BE2C (cell line): ENCODE measurements around the gene LHX6.

ENCODE experiments used
- DNase-seq: peaks from one replicate; pipeline ENCODE4 v3.0.0-alpha.2; 2020
- H3K27me3 ChIP-seq: fragments of 250-450 bp; sonication (Bioruptor Pico); 2 replicates; pipeline ENCODE4 v1.5.1; 2020; ENCODE audit warnings: mild to moderate bottlenecking
- H3K36me3 ChIP-seq: fragments of 250-450 bp; sonication (Bioruptor Pico); 2 replicates; pipeline ENCODE4 v1.5.1; 2020; ENCODE audit warnings: mild to moderate bottlenecking
- H3K4me1 ChIP-seq: fragments of 250-450 bp; sonication (Bioruptor Pico); 2 replicates; pipeline ENCODE4 v1.5.1; 2020
- H3K4me3 ChIP-seq: 2 replicates; pipeline ENCODE4 v1.5.1; 2011; ENCODE audit warnings: low read depth, low read length
- H3K9me3 ChIP-seq: fragments of 250-450 bp; sonication (Bioruptor Pico); 2 replicates; pipeline ENCODE4 v1.5.1; 2020
- CTCF ChIP-seq: IDR thresholded peaks from 2 replicates; pipeline ENCODE4 v1.5.1; 2012; ENCODE audit warnings: mild to moderate bottlenecking, low read depth, low read length

Gene LHX6

GRCh38 chr9:122162415-122162814 lies 66.3 kb downstream of the LHX6 start:
- H3K4me1 ChIP-seq: no peaks in the 10 kb centered on the region; the same call in 1 of the 2 replicates
- no peaks in the 10 kb centered on the region for H3K36me3 ChIP-seq
- TF ChIP-seq CTCF: no peak
- no peak for DNase-seq
- no peak overlapping the region for H3K4me3 ChIP-seq
- peaks cover under 1% of the 10 kb centered on the region for H3K27me3 ChIP-seq
- H3K9me3 ChIP-seq: no peaks in the 10 kb centered on the region

- H3K36me3 ChIP-seq: no peaks in the 10 kb centered on the region; the same call in 1 of the 2 replicates
- no peak for TF ChIP-seq CTCF
- H3K4me3 ChIP-seq: peak overlapping the region; percentile 90
- DNase-seq: no peak
- H3K27me3 ChIP-seq: no peaks in the 10 kb centered on the region
- no peaks in the 10 kb centered on the region for H3K9me3 ChIP-seq
- H3K4me1 ChIP-seq: no peaks in the 10 kb centered on the region; the same call in 1 of the 2 replicates
Measured at GRCh38 chr9:122159925-122160246, 68.9 kb downstream of the LHX6 start.

GRCh38 chr9:122159026-122159924 lies 69.5 kb downstream of the LHX6 start, which contains the start of the genes MORN5 and NDUFA8:
Gene MORN5 (plus strand): TSS chr9:122159908. CDS start chr9:122159973, 65 bp downstream.
Gene NDUFA8 (minus strand): TSS chr9:122159779. CDS start chr9:122159677, 102 bp downstream.
- no peak for TF ChIP-seq CTCF
- peak; percentile 99 for DNase-seq
- H3K4me1 ChIP-seq: no peaks in the 10 kb centered on the region; the same call in 1 of the 2 replicates
- H3K36me3 ChIP-seq: no peaks in the 10 kb centered on the region; the same call in 1 of the 2 replicates
- H3K27me3 ChIP-seq: no peaks in the 10 kb centered on the region
- peak within 1 kb of the TSS; percentile 90 for H3K4me3 ChIP-seq
- H3K9me3 ChIP-seq: no peaks in the 10 kb centered on the region

- Histone ChIP-seq H3K36me3 (no peaks in the 10 kb centered on the region; the same call in 1 of the 2 replicates), H3K9me3 (no peaks in the 10 kb centered on the region), H3K4me1 (no peaks in the 10 kb centered on the region; the same call in 1 of the 2 replicates), H3K4me3 (no peak overlapping the region), H3K27me3 (no peaks in the 10 kb centered on the region)
- TF ChIP-seq CTCF: peak; percentile 83
- DNase-seq: peak; percentile 65
Measured at GRCh38 chr9:122158202-122158601, 70.6 kb downstream of the LHX6 start.

GRCh38 chr9:122155796-122156195 lies 73.0 kb downstream of the LHX6 start:
- no peak overlapping the region for H3K4me3 ChIP-seq
- H3K4me1 ChIP-seq: no peaks in the 10 kb centered on the region; the same call in 1 of the 2 replicates
- no peak for DNase-seq
- H3K36me3 ChIP-seq: peaks cover 4% of the 10 kb centered on the region
- H3K27me3 ChIP-seq: no peaks in the 10 kb centered on the region
- no peak for TF ChIP-seq CTCF
- H3K9me3 ChIP-seq: no peaks in the 10 kb centered on the region
